ENCODE measurements around the gene VPS26B.
A peak's percentile ranks its signal among the peaks of the same experiment; 100 is the strongest.
"Not testable (repeated sequence)": the region's sequence is repeated elsewhere in the genome, so short reads cannot be mapped to it uniquely, and the experiment has no call there.

The VPS26B gene

GRCh38 chr11:134223836-134224709 lies at the start of gene VPS26B, which contains the start of gene NCAPD3:
TSS of gene VPS26B (plus strand) at chr11:134224671. CDS start at chr11:134225123, 452 bp downstream.
TSS of gene NCAPD3 (minus strand) at chr11:134223967. CDS start at chr11:134223926, 41 bp downstream.
- peak; percentile 98 to 100 for DNase-seq

- no peak for DNase-seq
Measured at GRCh38 chr11:134176284-134176683, 48.2 kb upstream of the VPS26B start.

- DNase-seq, result no peak
Measured at GRCh38 chr11:134178032-134178674, 46.3 kb upstream of the VPS26B start.

- no peak for DNase-seq
Measured at GRCh38 chr11:134181707-134182106, 42.8 kb upstream of the VPS26B start.

GRCh38 chr11:134188092-134188491 lies 36.4 kb upstream of the VPS26B start:
- not testable (repeated sequence) for DNase-seq

GRCh38 chr11:134196756-134197155 lies 27.7 kb upstream of the VPS26B start:
- DNase-seq, result no peak

GRCh38 chr11:134199531-134199930 lies 24.9 kb upstream of the VPS26B start:
- DNase-seq, result no peak

- no peak for DNase-seq
Measured at GRCh38 chr11:134200688-134201087, 23.8 kb upstream of the VPS26B start.

GRCh38 chr11:134202661-134203060 lies 21.8 kb upstream of the VPS26B start:
- DNase-seq, result no peak

GRCh38 chr11:134205729-134206128 lies 18.7 kb upstream of the VPS26B start:
- DNase-seq, result no peak

GRCh38 chr11:134206185-134206584 lies 18.3 kb upstream of the VPS26B start:
- DNase-seq, result no peak

- peak; percentile 43 to 78 for DNase-seq
Measured at GRCh38 chr11:134207538-134208239, 16.8 kb upstream of the VPS26B start.

- DNase-seq, result no peak
Measured at GRCh38 chr11:134215836-134216235, 8.6 kb upstream of the VPS26B start.

GRCh38 chr11:134216816-134217215 lies 7.7 kb upstream of the VPS26B start:
- DNase-seq, result no peak

- DNase-seq, result peak; percentile 19 to 48
Measured at GRCh38 chr11:134223121-134223520, 1.4 kb upstream of the VPS26B start.

- peak; percentile 64 to 96 for DNase-seq
Measured at GRCh38 chr11:134224710-134225664, 516 bp downstream of the VPS26B start.

- no peak for DNase-seq
Measured at GRCh38 chr11:134226806-134227325, 2.4 kb downstream of the VPS26B start.

GRCh38 chr11:134228625-134229024 lies 4.2 kb downstream of the VPS26B start:
- no peak for DNase-seq

- DNase-seq, result no peak
Measured at GRCh38 chr11:134229126-134229790, 4.8 kb downstream of the VPS26B start.

GRCh38 chr11:134230339-134230738 lies 5.9 kb downstream of the VPS26B start:
- no peak for DNase-seq

- no peak for DNase-seq
Measured at GRCh38 chr11:134231958-134232659, 7.6 kb downstream of the VPS26B start.

All from NCI-H526 (cell line).